ENCODE results near the gene LMX1A.
A peak's percentile ranks its signal among the peaks of the same experiment; 100 is the strongest.

The LMX1A gene

DNA sequence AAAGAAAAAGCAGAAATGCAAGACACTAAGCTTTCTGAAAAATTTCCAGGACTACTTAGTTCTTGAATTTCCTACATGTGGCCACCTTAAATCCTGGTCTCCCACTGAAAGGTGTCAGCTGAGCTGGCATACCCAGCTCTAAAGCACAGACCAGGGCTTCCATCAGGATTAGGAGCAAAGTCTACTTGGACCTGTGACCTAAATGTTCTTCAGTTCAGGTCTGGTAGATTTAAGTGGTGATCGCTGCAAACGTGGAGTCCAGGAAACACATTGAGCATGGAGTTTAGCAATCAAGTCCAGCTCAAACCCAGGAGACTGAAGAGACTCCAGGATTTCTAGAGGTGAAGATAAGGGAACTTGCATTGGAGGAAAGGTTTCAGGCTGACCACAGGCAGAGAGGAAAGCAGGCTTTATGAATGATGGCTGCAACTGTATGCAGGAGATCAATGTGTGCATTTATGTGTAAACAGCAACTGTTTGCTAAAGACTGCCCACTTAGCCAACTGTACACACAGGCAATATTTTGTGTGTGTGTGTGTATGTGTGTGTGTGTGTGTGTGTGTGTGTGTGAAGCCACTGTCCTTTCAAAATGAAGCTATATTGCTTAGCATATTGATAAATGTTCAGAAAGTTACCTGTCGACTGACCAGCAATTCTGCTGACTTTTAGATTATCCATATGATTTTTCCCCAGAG is 75.2 kb downstream of the LMX1A start:
- H3K4me3 ChIP-seq (ENCODE audit: low read length), result no peak overlapping the region
- no peak for DNase-seq (ENCODE audit: low read depth)
- TF ChIP-seq, protein P1, sequence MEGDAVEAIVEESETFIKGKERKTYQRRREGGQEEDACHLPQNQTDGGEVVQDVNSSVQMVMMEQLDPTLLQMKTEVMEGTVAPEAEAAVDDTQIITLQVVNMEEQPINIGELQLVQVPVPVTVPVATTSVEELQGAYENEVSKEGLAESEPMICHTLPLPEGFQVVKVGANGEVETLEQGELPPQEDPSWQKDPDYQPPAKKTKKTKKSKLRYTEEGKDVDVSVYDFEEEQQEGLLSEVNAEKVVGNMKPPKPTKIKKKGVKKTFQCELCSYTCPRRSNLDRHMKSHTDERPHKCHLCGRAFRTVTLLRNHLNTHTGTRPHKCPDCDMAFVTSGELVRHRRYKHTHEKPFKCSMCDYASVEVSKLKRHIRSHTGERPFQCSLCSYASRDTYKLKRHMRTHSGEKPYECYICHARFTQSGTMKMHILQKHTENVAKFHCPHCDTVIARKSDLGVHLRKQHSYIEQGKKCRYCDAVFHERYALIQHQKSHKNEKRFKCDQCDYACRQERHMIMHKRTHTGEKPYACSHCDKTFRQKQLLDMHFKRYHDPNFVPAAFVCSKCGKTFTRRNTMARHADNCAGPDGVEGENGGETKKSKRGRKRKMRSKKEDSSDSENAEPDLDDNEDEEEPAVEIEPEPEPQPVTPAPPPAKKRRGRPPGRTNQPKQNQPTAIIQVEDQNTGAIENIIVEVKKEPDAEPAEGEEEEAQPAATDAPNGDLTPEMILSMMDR (IDR thresholded peaks at IDR 0.05; ENCODE audit: insufficient read depth, low read depth, low read length, missing control alignments), result no peak

DNA sequence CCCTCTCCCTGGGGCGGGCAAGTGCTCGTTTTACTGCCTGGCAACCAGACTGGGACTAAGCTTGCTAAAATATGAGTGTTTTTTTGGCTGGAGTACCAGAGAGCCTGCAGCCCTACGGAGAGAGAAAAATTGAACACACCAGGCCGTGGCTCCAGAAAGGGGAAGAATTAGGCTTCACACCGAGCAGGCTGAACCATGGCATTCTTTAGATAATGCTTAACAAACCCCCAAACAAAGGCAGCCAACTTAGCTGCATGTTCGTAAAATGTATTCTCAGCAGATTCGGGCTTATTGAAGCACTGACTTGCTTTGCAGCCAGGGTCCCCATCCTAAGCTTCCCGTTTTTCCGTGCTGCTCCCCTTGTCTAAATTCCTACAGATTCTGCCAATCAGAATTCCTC is 76.6 kb downstream of the LMX1A start:
- H3K4me3 ChIP-seq (ENCODE audit: low read length), result no peak overlapping the region
- TF ChIP-seq, protein P1 (IDR thresholded peaks at IDR 0.05; ENCODE audit: insufficient read depth, low read depth, low read length, missing control alignments), result no peak
- no peak for DNase-seq (ENCODE audit: low read depth)

DNA sequence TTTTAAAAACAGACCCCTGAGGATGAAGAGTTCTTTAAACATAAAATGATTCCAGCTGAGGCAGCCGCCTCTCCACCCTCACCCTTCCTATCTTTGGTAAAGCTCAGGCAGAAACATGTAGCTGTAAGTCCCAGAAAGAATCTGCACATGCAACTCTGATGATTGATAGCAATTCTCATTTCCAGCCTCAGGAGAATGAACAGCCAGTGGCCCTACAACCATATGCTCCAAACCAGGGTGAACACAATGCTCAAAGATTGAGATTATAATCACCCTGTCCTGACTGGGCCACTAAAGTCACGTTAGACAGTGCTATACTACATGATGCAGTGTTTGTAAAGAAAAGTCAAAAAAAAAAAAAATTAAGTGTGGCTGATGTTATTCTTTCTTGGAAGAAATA is 80.2 kb downstream of the LMX1A start:
- no peak for DNase-seq (ENCODE audit: low read depth)
- TF ChIP-seq, protein P1 (IDR thresholded peaks at IDR 0.05; ENCODE audit: insufficient read depth, low read depth, low read length, missing control alignments), result no peak

DNA sequence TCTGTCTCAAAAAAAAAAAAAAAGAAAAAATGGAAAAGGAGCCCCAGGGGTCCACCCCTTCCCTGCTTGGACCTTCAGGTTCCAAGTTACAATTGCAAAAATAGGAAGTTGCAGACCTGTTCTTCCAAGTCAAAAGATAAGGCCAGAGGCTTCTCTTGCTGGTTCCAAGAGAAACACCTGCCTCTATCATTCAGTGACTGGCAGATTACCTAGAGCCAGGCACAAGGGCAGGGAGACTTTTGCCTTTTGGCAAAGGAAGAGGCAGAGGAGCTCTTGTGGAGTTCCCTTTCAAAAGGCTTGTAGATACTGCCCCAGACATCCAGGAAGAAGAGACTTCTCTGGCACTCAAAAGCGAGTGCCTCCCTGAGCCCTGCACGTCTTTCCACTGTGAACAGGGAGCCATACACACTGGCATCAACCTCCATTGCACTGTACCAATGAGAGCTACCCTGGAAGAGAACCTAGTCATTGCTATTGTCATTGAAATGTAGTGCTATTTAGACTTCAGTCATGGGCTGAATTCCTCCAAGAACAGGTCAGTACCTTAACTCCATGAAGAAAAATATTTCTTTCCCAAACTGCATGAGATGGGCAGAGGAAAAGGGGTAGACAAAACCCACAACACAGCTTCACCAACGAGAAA is 91.2 kb downstream of the LMX1A start:
- H3K4me3 ChIP-seq (ENCODE audit: low read length), result no peak overlapping the region
- TF ChIP-seq, protein P1 (IDR thresholded peaks at IDR 0.05; ENCODE audit: insufficient read depth, low read depth, low read length, missing control alignments), result no peak
- no peak for DNase-seq (ENCODE audit: low read depth)

More for the DNA sequence above, 80.2 kb downstream of the LMX1A start:
- no peak overlapping the region for H3K4me3 ChIP-seq (ENCODE audit: low read length)

DNA sequence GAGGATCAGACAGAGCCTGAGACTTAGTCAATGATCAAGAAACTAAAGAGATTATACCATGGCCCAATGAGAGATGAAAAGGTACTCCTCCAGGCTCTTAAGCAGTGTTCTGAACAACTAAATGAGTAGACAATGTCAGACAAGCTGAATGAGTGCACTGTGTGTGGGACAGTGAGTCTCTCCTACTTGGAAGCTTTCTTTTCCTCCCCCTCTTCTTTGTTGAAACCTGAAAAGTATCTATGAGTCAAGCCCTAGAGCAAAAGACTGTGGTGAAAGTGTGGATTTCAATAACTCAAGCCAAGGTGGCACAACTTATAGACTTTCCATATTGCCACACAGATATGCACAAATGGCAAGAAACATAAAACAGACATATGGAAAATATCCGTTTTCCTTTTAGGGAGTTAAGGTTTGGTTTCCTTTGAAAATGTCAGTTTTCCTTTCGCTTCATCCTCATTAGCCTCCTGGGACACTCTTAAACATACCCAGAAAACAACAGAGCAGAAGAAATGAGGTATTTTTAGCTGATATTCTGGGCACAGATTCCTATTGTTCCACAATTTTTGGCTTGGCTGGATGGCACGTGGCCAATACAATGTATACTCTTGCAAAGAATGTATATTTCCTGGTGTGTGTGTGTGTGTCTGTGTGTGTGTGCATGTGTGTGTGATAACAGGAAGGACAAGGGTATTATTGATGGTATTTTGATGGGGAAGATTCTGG is 96.6 kb downstream of the LMX1A start:
- no peak overlapping the region for H3K4me3 ChIP-seq (ENCODE audit: low read length)
- DNase-seq (ENCODE audit: low read depth), result peak; percentile 43

DNA sequence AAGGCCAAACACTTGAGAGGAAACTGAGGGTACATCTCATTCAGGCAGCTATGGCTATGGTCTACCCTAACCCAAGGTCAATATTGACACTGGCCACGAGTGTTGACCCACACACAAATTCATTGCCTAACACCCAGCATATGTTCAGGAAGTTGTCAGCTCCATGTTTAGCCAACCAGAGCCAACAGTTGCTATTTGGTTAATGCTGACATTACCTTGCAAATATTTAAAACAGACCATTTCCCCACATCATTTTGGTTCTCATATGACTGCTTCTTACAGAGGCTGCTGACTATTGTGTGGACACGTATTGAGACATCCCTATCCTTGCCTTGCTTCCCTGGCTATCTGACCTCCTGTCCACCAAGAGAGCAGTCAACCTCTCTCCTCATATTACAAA is 97.3 kb downstream of the LMX1A start:
- TF ChIP-seq, protein P1 (IDR thresholded peaks at IDR 0.05; ENCODE audit: insufficient read depth, low read depth, low read length, missing control alignments), result no peak
- H3K4me3 ChIP-seq (ENCODE audit: low read length), result no peak overlapping the region
- no peak for DNase-seq (ENCODE audit: low read depth)

More for the DNA sequence above, 96.6 kb downstream of the LMX1A start:
- TF ChIP-seq, protein P1 (IDR thresholded peaks at IDR 0.05; ENCODE audit: insufficient read depth, low read depth, low read length, missing control alignments), result no peak
